Stimulated activated naive CD8-positive, alpha-beta T cell treated with anti-CD3 and anti-CD28 coated beads, Interleukin-15, Interleukin-2, amounts not matched to agents 100 U/mL and 50 U/mL, for 24 hours (primary cell): Measurements from ENCODE around the gene PUM2.
A peak's percentile ranks its signal among the peaks of the same experiment; 100 is the strongest.
"Not testable (repeated sequence)": the region's sequence is repeated elsewhere in the genome, so short reads cannot be mapped to it uniquely, and the experiment has no call there.

Source experiments
- ATAC-seq: fragments of 150-1000 bp; cut with Tn5 transposase; one replicate; pipeline ENCODE4 v1.10.0; 2021
- DNase-seq: peaks from one replicate; pipeline ENCODE4 v3.0.0; 2021

PUM2 gene

GRCh38 chr2:20370191-20370590 is 19.5 kb upstream of the PUM2 start:
- ATAC-seq: no peak

GRCh38 chr2:20369366-20369765 is 18.7 kb upstream of the PUM2 start:
- DNase-seq: no peak
- no peak for ATAC-seq

More at GRCh38 chr2:20370191-20370590, 19.5 kb upstream of the PUM2 start:
- DNase-seq: no peak

- DNase-seq (no peak), ATAC-seq (no peak)
Observed at GRCh38 chr2:20368706-20369105, 18.1 kb upstream of the PUM2 start.

GRCh38 chr2:20367929-20368328 is 17.3 kb upstream of the PUM2 start:
- not testable (repeated sequence) for ATAC-seq, DNase-seq

DNA sequence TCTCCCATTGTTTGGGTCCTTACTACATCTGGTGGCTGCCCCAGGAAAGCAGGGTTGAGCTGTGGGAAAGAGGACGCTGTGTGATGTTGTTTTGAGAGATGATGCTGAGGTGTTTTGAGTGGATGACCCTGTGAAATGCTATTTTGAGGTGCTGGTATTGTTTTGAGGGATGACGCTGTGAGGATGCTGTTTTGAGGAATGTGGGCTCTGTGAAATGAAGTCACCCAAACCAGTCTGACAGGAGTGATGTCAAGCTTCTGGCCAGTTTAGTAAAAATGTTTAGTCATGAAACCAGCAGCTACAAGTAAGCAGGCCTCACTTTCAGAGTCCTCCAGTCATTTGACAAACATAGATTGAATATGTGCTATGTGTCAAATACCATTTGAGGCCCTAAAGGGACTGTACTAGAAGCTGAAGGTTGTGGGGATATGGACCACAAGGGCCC is 16.1 kb upstream of the PUM2 start:
- peak; percentile 34 for ATAC-seq
- DNase-seq: no peak

DNA sequence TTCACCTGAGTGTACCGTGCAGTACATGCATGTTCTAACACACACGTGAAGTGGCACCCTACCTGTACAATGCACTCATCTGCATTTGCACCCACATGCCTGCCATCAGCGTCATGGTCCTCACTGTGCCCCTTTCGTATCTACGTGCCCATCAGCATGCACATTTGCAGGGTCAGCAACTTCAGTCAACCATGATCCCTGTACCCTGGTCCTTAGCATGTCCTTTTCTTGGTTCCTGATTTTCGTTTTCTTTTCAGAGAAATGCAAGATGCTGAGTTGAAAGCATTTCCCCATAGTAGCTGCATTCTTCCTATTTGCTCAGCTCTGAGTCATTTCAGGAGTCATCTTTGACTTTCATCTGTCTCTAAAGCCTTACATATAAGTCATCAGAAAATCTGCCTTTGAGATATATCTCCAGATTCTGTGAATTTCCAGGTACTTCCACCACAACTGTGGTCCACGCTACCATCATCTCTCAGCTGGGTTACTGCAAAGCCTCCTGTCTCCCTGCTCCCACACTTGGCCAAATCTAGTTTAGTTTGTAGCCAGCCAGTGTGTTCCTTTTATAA is 14.7 kb upstream of the PUM2 start:
- DNase-seq: peak; percentile 29

GRCh38 chr2:20363578-20363977 is 12.9 kb upstream of the PUM2 start:
- ATAC-seq (no peak), DNase-seq (no peak)

More for the DNA sequence above, 14.7 kb upstream of the PUM2 start:
- ATAC-seq: peak; percentile 87

- DNase-seq: no peak
- ATAC-seq: no peak
Observed at GRCh38 chr2:20362701-20363435, 12.2 kb upstream of the PUM2 start.

GRCh38 chr2:20361893-20362292 is 11.2 kb upstream of the PUM2 start:
- DNase-seq (no peak), ATAC-seq (no peak)

GRCh38 chr2:20359096-20359495 is 8.5 kb upstream of the PUM2 start:
- DNase-seq (no peak), ATAC-seq (no peak)

GRCh38 chr2:20357638-20358389 is 7.2 kb upstream of the PUM2 start:
- ATAC-seq: no peak
- DNase-seq: no peak

- no peak for ATAC-seq
- no peak for DNase-seq
Observed at GRCh38 chr2:20356042-20356441, 5.4 kb upstream of the PUM2 start.

GRCh38 chr2:20355131-20355530 is 4.5 kb upstream of the PUM2 start:
- ATAC-seq (no peak), DNase-seq (no peak)

DNA sequence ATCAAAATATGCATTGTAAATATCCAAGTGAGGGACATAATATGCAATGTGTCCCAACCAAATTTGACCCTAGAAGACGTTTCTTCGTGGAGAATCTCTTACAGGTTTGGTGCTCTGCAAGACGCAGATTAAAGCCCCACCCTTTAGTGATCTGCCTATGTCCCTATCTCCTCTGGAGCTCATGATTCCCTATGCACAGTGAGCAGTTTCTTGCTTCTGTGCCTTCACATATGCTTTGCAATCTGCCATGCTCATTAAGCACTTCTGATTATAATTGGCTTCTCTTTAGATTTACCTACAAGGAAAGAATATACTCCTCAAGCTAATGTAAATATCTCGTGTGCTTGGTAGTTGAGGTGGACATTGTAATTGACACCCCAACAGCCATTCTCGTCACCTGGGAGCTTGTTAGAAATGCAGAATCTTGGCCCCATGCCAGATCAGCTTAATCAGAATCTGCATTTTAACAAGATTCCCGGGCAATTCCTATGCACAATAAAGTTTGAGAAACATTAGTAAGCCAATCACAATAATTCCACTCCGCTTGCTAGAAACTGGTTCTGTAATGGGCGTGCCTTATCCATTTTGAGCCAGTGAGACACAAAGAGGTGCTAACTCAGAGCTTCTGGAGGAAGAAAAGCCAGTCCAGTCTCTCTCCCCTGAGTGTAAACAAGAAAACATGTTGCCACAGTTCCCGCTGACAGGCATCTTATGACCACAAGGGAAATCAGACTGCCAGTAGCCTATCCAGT is 2.8 kb upstream of the PUM2 start:
- DNase-seq (no peak), ATAC-seq (no peak)

GRCh38 chr2:20352581-20353216 is 2.1 kb upstream of the PUM2 start:
- DNase-seq: no peak
- no peak for ATAC-seq

DNA sequence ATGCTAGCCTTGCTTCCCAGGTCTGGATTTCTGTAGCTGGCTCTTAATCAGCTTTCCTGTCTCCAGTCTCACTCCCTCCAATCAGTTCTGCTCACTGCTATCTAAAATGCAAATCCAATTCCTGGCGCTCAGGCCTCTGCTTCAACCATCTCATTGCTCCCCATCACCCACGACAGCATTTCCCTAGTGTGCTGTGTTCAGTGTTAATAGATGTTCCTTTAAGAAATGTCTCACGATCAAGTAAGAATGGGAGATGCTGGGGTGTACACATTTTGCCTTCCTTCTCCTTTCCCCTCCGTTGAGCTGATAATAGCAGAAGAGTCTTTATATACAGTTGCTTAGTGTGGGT is 1.6 kb upstream of the PUM2 start:
- no peak for ATAC-seq
- DNase-seq: no peak

DNA sequence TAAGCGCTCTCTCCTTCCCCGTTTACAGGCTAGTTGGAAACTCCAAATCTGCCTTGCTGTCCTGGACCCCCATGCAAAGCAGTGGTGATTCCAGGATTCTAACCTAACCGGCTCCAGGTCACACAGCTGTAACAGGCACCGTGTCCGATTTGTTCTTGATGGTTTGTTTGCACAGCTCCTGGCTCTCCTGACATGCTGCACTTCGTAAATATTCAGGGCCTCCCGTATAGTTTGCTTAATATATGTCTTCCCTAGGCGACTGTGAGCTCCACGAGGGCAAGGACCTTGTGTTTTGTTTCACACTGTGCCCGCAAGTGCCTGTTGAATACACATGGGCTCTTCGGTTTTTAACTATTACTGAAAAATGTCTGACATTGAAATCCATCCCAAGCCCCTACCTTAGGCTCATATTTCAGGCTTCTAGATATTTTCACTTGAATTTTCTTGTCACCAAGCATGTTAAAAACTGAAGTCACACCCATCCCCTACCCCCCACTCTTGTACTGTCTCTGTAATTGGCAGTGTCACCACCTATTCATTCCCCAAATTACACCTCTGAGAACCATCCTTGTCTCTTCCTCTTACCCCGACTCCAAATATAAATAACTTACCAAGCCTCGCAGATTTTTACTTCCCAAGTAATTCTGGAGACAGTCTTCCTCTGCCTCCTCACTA is 1.0 kb upstream of the PUM2 start:
- no peak for DNase-seq

DNA sequence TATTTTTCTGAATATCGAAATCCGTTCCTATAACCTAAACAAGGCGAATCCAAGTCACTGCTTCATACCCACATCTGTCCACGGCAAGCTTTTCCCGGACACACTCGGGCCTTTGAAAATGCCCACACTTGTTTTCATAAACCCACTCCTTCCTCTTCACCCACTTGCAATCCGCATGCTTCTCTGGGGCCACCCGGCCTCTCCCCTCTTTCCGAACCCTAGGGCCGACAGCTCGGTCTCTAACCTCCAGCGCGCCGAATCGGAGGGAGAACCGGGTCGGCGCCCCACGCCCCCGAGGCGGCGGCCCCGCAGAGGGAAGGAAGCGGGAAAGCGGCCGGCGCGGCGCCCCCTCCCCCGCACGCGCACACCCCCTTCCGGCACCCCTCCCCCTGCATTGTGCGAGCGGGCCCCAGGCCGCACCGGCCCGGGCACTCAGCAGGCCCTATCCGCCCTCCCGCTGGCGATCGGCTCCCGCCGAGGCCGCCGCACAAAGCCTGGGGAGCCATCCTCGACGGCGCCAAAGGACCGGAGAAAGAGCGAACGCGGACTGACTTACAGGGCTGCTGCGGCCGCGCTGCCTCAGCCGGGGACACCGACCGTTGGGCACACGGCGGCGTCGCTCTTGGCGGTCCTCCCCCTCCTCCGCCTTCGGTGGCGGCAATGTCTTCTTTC is 467 bp downstream of the PUM2 start:
- DNase-seq (peak; percentile 76), ATAC-seq (peak; percentile 37)

More for the DNA sequence above, 1.0 kb upstream of the PUM2 start:
- ATAC-seq: no peak

DNA sequence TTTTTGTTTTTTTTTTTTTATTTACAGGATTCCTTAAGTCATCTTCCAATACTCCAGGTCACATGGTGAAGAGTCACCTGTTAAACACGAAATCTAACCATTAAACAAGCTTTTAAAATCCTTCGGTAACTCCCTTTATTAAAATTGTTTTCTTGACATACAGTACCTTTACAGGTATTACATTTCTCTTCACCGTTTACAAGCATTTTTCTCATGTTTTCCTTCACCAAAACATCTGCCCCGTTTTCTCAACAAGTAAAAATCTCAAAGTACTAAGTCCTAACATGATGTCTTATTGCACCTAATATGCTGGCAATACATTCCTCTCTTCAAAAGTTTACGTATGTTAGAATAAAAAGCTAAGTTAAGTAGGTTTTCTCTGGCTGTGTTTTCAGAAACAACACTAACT is 1.1 kb downstream of the PUM2 start:
- ATAC-seq (no peak), DNase-seq (no peak)

DNA sequence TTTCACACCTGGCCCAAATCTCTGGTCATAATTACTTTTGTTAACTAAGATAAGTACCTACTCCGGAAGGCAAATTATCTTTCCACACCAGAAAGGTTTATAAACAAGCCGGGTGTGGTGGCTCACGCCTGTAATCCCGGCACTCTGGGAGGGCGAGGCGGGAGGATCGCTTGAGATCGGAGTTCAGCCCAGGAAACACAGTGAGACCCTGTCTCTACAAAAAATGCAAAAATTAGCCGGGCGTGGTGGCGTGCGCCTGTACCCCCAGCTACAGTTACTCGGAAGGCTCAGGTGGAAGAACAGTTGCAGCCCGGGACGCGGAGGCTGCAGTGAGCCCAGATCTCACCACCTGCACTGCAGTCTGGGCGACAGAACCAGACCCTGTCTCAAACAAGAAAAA is 2.1 kb downstream of the PUM2 start:
- DNase-seq (no peak), ATAC-seq (no peak)
